H9 (cell line): Measurements from ENCODE around the gene PRR23A. TPM values are rescaled to one million over a fixed set of nuclear protein-coding genes. Genes with fewer than 3 reads are reported as not detected.

Source experiments
- DNase-seq: peaks from one replicate; pipeline ENCODE4 v3.0.0-alpha.2; 2017
- H2AFZ ChIP-seq: one replicate; pipeline ENCODE4 v1.6.1; 2013; ENCODE audit warnings: mild to moderate bottlenecking, low read length, control low read depth, moderate library complexity
- H2AK5ac ChIP-seq: 2 replicates; pipeline ENCODE4 v1.6.1; 2013; ENCODE audit warnings: low read length, control low read depth, mixed read lengths; ENCODE audit not compliant: insufficient read length
- H2BK120ac ChIP-seq: one replicate; pipeline ENCODE4 v1.6.1; 2013; ENCODE audit warnings: low read depth, mild to moderate bottlenecking, low read length, control low read depth, inconsistent platforms; ENCODE audit not compliant: poor library complexity, severe bottlenecking
- H2BK12ac ChIP-seq: 2 replicates; pipeline ENCODE4 v1.6.1; 2013; ENCODE audit warnings: low read length, control low read depth, mixed read lengths, low read depth; ENCODE audit not compliant: insufficient read length
- H2BK15ac ChIP-seq: 2 replicates; pipeline ENCODE4 v1.6.1; 2013; ENCODE audit warnings: low read depth, low read length, control low read depth
- H2BK20ac ChIP-seq: one replicate; pipeline ENCODE4 v1.6.1; 2013; ENCODE audit warnings: low read depth, mild to moderate bottlenecking, low read length, control low read depth, inconsistent platforms; ENCODE audit not compliant: poor library complexity, severe bottlenecking
- H2BK5ac ChIP-seq: 2 replicates; pipeline ENCODE4 v1.6.1; 2013; ENCODE audit warnings: low read length, control low read depth, mixed read lengths; ENCODE audit not compliant: insufficient read length
- H3K14ac ChIP-seq: 2 replicates; pipeline ENCODE4 v1.6.1; 2013; ENCODE audit warnings: low read length, control low read depth; ENCODE audit not compliant: insufficient read depth
- H3K18ac ChIP-seq: 2 replicates; pipeline ENCODE4 v1.6.1; 2013; ENCODE audit warnings: low read depth, mild to moderate bottlenecking, mixed read lengths, low read length, control low read depth; ENCODE audit not compliant: insufficient read length
- H3K23ac ChIP-seq: 2 replicates; pipeline ENCODE4 v1.6.1; 2013; ENCODE audit warnings: low read length, control low read depth, mixed read lengths, low read depth; ENCODE audit not compliant: insufficient read length
- H3K23me2 ChIP-seq: 2 replicates; pipeline ENCODE4 v1.6.1; 2013; ENCODE audit warnings: low read depth, mild to moderate bottlenecking, mixed read lengths, low read length, control low read depth; ENCODE audit not compliant: insufficient read length, poor library complexity, severe bottlenecking
- H3K27ac ChIP-seq: 2 replicates; pipeline ENCODE4 v1.5.1; 2013; ENCODE audit warnings: low read length, control low read depth, mixed read lengths, low read depth; ENCODE audit not compliant: insufficient read length
- H3K27me3 ChIP-seq: 2 replicates; pipeline ENCODE4 v1.6.1; 2013; ENCODE audit warnings: low read length, control low read depth, inconsistent platforms; ENCODE audit not compliant: insufficient read depth
- H3K4ac ChIP-seq: 2 replicates; pipeline ENCODE4 v1.6.1; 2013; ENCODE audit warnings: low read depth, mild to moderate bottlenecking, control low read depth, inconsistent platforms, low read length, moderate library complexity
- H3K4me1 ChIP-seq: 2 replicates; pipeline ENCODE4 v1.6.1; 2013; ENCODE audit warnings: low read length, control low read depth, inconsistent platforms; ENCODE audit not compliant: insufficient read depth
- H3K4me2 ChIP-seq: 2 replicates; pipeline ENCODE4 v1.6.1; 2013; ENCODE audit warnings: low read length, control low read depth, mixed read lengths; ENCODE audit not compliant: insufficient read length, insufficient read depth
- H3K56ac ChIP-seq: 2 replicates; pipeline ENCODE4 v1.6.1; 2013; ENCODE audit warnings: low read depth, mild to moderate bottlenecking, mixed read lengths, low read length, control low read depth; ENCODE audit not compliant: insufficient read length
- H3K79me1 ChIP-seq: 2 replicates; pipeline ENCODE4 v1.6.1; 2013; ENCODE audit warnings: low read depth, mild to moderate bottlenecking, moderate library complexity, low read length, control low read depth, inconsistent platforms; ENCODE audit not compliant: insufficient read depth, poor library complexity, severe bottlenecking
- H3K79me2 ChIP-seq: 2 replicates; pipeline ENCODE4 v1.6.1; 2013; ENCODE audit warnings: low read length, control low read depth, inconsistent platforms; ENCODE audit not compliant: insufficient read depth
- H3K9ac ChIP-seq: 2 replicates; pipeline ENCODE4 v1.6.1; 2013; ENCODE audit warnings: low read length, control low read depth, mixed read lengths; ENCODE audit not compliant: insufficient read length; ENCODE audit errors: extremely low read depth
- H3K9me3 ChIP-seq: one replicate; pipeline ENCODE4 v1.6.1; 2013; ENCODE audit warnings: low read depth, low read length, inconsistent platforms; ENCODE audit not compliant: control insufficient read depth
- H3T11ph ChIP-seq: one replicate; pipeline ENCODE4 v1.6.1; 2013; ENCODE audit warnings: mild to moderate bottlenecking, low read length, control low read depth, inconsistent platforms
- H4K20me1 ChIP-seq: one replicate; pipeline ENCODE4 v1.6.1; 2013; ENCODE audit not compliant: control insufficient read depth, insufficient read length, insufficient read depth
- H4K5ac ChIP-seq: 2 replicates; pipeline ENCODE4 v1.6.1; 2013; ENCODE audit warnings: low read depth, mild to moderate bottlenecking, mixed read lengths, low read length, control low read depth; ENCODE audit not compliant: insufficient read length
- H4K8ac ChIP-seq: replicated peaks from 2 replicates; pipeline ENCODE4 v1.6.1; 2013; ENCODE audit warnings: low read length, control low read depth, mixed read lengths, low read depth; ENCODE audit not compliant: insufficient read length
- H4K91ac ChIP-seq: 2 replicates; pipeline ENCODE4 v1.6.1; 2013; ENCODE audit warnings: low read depth, mild to moderate bottlenecking, moderate library complexity, mixed read lengths, low read length, control low read depth; ENCODE audit not compliant: insufficient read length
- H3K27ac Mint-ChIP-seq, 3 experiments: 2 replicates in 2 of 3; 3 replicates in 1 of 3; pipeline ENCODE4 v1.8.0; 2020 to 2021; ENCODE audit warnings: mixed read lengths in 3 of 3, mild to moderate bottlenecking in 1 of 3, moderate library complexity in 1 of 3
- H3K27me3 Mint-ChIP-seq: 2 replicates; pipeline ENCODE4 v1.8.0; 2021; ENCODE audit warnings: low read depth, mild to moderate bottlenecking, moderate library complexity, mixed read lengths
- H3K36me3 Mint-ChIP-seq, 3 experiments: 2 replicates in 2 of 3; 3 replicates in 1 of 3; pipeline ENCODE4 v1.8.0; 2020 to 2021; ENCODE audit warnings: low read depth in 3 of 3, mixed read lengths in 3 of 3; ENCODE audit not compliant: insufficient read depth in 1 of 3
- H3K4me1 Mint-ChIP-seq, 2 experiments: 2 replicates each; pipeline ENCODE4 v1.8.0; 2020; ENCODE audit warnings: mixed read lengths in 2 of 2
- H3K4me3 Mint-ChIP-seq, 2 experiments: 2 replicates in 1 of 2; 3 replicates in 1 of 2; pipeline ENCODE4 v1.8.0; 2020 to 2021; ENCODE audit warnings: mild to moderate bottlenecking in 2 of 2, mixed read lengths in 2 of 2, moderate library complexity in 1 of 2
- H3K9me3 Mint-ChIP-seq, 2 experiments: 2 replicates in 1 of 2; 3 replicates in 1 of 2; pipeline ENCODE4 v1.8.0; 2020; ENCODE audit warnings: mild to moderate bottlenecking in 2 of 2, mixed read lengths in 2 of 2, moderate library complexity in 1 of 2
- total RNA-seq: library from RNA; stranded (reverse); gene quantifications from 2 replicates; pipeline ENCODE4 v1.2.1, GENCODE V29; 2021
- TF ChIP-seq, protein P1 (sequence below): fragments of 200-600 bp; sonication (generic); conservative IDR thresholded peaks from 3 replicates; pipeline ENCODE4 v1.8.0; 2021; ENCODE audit warnings: antibody characterized with exemption, mild to moderate bottlenecking

Gene PRR23A
- total RNA-seq, 1 experiment from 2014 or later, result not detected

GRCh38 chr3:138976047-138976446 is 30.0 kb downstream of the PRR23A start:
- no peak overlapping the region for H3K4me3 Mint-ChIP-seq
- Histone ChIP-seq H2BK5ac (no peak overlapping the region), H2BK12ac (no peak overlapping the region), H3K18ac (no peak overlapping the region), H3K14ac (no peak overlapping the region), H2AFZ (no peak overlapping the region), H3K23ac (no peak overlapping the region), H3K56ac (no peak overlapping the region), H4K8ac (no peak overlapping the region), H3T11ph (no peak overlapping the region), H4K5ac (no peak overlapping the region), H4K20me1 (no peaks in the 10 kb centered on the region), H4K91ac (no peak overlapping the region), H3K9ac (no peak overlapping the region), H3K27me3 (no peaks in the 10 kb centered on the region), H3K4me2 (no peak overlapping the region), H2BK20ac (no peak overlapping the region), H3K79me2 (no peaks in the 10 kb centered on the region), H3K9me3 (no peaks in the 10 kb centered on the region), H2BK120ac (no peak overlapping the region), H2AK5ac (no peak overlapping the region), H3K79me1 (no peaks in the 10 kb centered on the region), H3K4me1 (no peaks in the 10 kb centered on the region), H3K27ac (no peak overlapping the region), H2BK15ac (no peak overlapping the region), H3K23me2 (no peaks in the 10 kb centered on the region), H3K4ac (no peak overlapping the region)
- no peaks in the 10 kb centered on the region for H3K4me1 Mint-ChIP-seq
- H3K27me3 Mint-ChIP-seq, result peaks cover 14% of the 10 kb centered on the region
- TF ChIP-seq, protein P1, sequence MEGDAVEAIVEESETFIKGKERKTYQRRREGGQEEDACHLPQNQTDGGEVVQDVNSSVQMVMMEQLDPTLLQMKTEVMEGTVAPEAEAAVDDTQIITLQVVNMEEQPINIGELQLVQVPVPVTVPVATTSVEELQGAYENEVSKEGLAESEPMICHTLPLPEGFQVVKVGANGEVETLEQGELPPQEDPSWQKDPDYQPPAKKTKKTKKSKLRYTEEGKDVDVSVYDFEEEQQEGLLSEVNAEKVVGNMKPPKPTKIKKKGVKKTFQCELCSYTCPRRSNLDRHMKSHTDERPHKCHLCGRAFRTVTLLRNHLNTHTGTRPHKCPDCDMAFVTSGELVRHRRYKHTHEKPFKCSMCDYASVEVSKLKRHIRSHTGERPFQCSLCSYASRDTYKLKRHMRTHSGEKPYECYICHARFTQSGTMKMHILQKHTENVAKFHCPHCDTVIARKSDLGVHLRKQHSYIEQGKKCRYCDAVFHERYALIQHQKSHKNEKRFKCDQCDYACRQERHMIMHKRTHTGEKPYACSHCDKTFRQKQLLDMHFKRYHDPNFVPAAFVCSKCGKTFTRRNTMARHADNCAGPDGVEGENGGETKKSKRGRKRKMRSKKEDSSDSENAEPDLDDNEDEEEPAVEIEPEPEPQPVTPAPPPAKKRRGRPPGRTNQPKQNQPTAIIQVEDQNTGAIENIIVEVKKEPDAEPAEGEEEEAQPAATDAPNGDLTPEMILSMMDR, result no peak
- H3K27ac Mint-ChIP-seq, result no peak overlapping the region
- DNase-seq, result no peak
- H3K9me3 Mint-ChIP-seq, result no peaks in the 10 kb centered on the region
- H3K36me3 Mint-ChIP-seq, result no peaks in the 10 kb centered on the region
